Testis (tissue), 5 donors: Measurements from ENCODE around the gene MYO18A. TPM values are rescaled to one million over a fixed set of nuclear protein-coding genes. Genes with fewer than 3 reads are reported as not detected.
"Not testable (repeated sequence)": the region's sequence is repeated elsewhere in the genome, so short reads cannot be mapped to it uniquely, and the experiment has no call there.

ENCODE experiments used
- DNase-seq: peaks from one replicate; pipeline ENCODE4 v3.0.0-alpha.2; 2019
- H3K27ac ChIP-seq, 2 donors: fragments of 200-600 bp; sonication (generic); one replicate each; pipeline ENCODE4 v1.5.1; 2019
- H3K27me3 ChIP-seq: fragments of 200-600 bp; sonication (generic); one replicate; pipeline ENCODE4 v1.5.1; 2019
- H3K36me3 ChIP-seq: fragments of 200-600 bp; sonication (generic); one replicate; pipeline ENCODE4 v1.5.1; 2017; ENCODE audit warnings: low read depth; ENCODE audit errors: missing control alignments
- H3K4me1 ChIP-seq: fragments of 200-600 bp; sonication (generic); one replicate; pipeline ENCODE4 v1.5.1; 2019
- H3K4me3 ChIP-seq, 2 donors: fragments of 200-600 bp; sonication (generic); one replicate each; pipeline ENCODE4 v1.5.1; 2017 to 2019
- H3K9me3 ChIP-seq: fragments of 200-600 bp; sonication (generic); one replicate; pipeline ENCODE4 v1.5.1; 2017
- POLR2A ChIP-seq: fragments of 450-650 bp; IDR thresholded peaks from one replicate; pipeline ENCODE4 v1.6.1; 2017; ENCODE audit warnings: antibody characterized with exemption, mild to moderate bottlenecking, moderate library complexity
- WGBS, 2 donors: methylation state at CpG; one replicate each; pipeline ENCODE4 v1.1.5; 2018; 5-methylcytosine and 5-hydroxymethylcytosine counted together
- intact Hi-C: fragments of 100-400 bp; cut with DNase I; formaldehyde crosslinking; loops from one replicate; pipeline ENCODE4 v1.15.1; 2023; ENCODE audit warnings: low total_unique reads
- long read RNA-seq, 2 donors: transcript quantifications; one replicate each; lab custom pipeline, GENCODE V29; 2026
- polyA plus RNA-seq: library from polyadenylated mRNA; stranded (reverse); fragments of 350-450 nt; fragmentation: Illumina TruSeq; extraction: RNeasy Lipid Tissue Mini Kit (QIAGEN cat#74804); gene quantifications from one replicate; pipeline ENCODE4 v1.2.3, GENCODE V29; 2014; ENCODE audit warnings: low read depth, low replicate concordance; ENCODE audit not compliant: insufficient read depth
- total RNA-seq, 2 donors: library from RNA; depleted of rRNA; stranded (reverse); fragments of >200 nt; gene quantifications; one replicate each; pipeline ENCODE4 v1.2.3, GENCODE V29; 2016
- TF ChIP-seq, protein P1 (sequence below), 3 experiments: fragments of 450-650 bp in 2 of 3; fragments of 200-600 bp in 1 of 3; sonication (generic) in 1 of 3; IDR thresholded peaks; one replicate each; pipeline ENCODE4 v1.5.1; 2016 to 2019; ENCODE audit warnings: antibody characterized with exemption in 3 of 3, mild to moderate bottlenecking in 2 of 3, moderate library complexity in 1 of 3

MYO18A gene
- total RNA-seq (100 to 1,000 TPM in 1 of 2 donors, 10 to 100 TPM in 1; 91.1 to 154 TPM), polyA plus RNA-seq (89.1 TPM)
- long read RNA-seq, donor 1, partial matches to known transcripts = 5 of 5 reads
- long read RNA-seq, donor 1, other reads (novel, unspliced or antisense) = 0 of 5 reads
- long read RNA-seq, donor 2 = 0 reads

GRCh38 chr17:29180034-29180787, at the start of gene MYO18A:
MYO18A (minus strand) TSS chr17:29180398; CDS start chr17:29166940, 13,458 bp downstream.
- no peak for TF ChIP-seq POLR2A
- TF ChIP-seq, protein P1, sequence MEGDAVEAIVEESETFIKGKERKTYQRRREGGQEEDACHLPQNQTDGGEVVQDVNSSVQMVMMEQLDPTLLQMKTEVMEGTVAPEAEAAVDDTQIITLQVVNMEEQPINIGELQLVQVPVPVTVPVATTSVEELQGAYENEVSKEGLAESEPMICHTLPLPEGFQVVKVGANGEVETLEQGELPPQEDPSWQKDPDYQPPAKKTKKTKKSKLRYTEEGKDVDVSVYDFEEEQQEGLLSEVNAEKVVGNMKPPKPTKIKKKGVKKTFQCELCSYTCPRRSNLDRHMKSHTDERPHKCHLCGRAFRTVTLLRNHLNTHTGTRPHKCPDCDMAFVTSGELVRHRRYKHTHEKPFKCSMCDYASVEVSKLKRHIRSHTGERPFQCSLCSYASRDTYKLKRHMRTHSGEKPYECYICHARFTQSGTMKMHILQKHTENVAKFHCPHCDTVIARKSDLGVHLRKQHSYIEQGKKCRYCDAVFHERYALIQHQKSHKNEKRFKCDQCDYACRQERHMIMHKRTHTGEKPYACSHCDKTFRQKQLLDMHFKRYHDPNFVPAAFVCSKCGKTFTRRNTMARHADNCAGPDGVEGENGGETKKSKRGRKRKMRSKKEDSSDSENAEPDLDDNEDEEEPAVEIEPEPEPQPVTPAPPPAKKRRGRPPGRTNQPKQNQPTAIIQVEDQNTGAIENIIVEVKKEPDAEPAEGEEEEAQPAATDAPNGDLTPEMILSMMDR (IDR thresholded peaks at IDR 0.05) = peak; percentile 88 to 92 (median 88)
- Histone ChIP-seq H3K4me3 (peak within 1 kb of the TSS; percentile 63 to 71), H3K27ac (peak within 1 kb of the TSS; percentile 75 to 81), H3K9me3 (no peaks in the 10 kb centered on the region), H3K4me1 (peaks cover 40% of the 10 kb centered on the region), H3K27me3 (no peaks in the 10 kb centered on the region), H3K36me3 (no peaks in the 10 kb centered on the region)
- WGBS, 2 donors = 1% methylated on average over 27 of the region's 76 CpGs; no CpG with 5 or more reads in 1 of the 2 donors
- intact Hi-C loops = no loop called here
- DNase-seq = peak; percentile 77

- Histone ChIP-seq H3K4me1 (no peaks in the 10 kb centered on the region), H3K27me3 (no peaks in the 10 kb centered on the region), H3K4me3 (no peak overlapping the region), H3K36me3 (no peaks in the 10 kb centered on the region), H3K27ac (no peak overlapping the region), H3K9me3 (no peaks in the 10 kb centered on the region)
- DNase-seq = no peak
- TF ChIP-seq, protein P1 (IDR thresholded peaks at IDR 0.05) = no peak
- TF ChIP-seq POLR2A = no peak
- intact Hi-C loops = no loop called here
Observed at GRCh38 chr17:29225396-29225795, 45.2 kb upstream of the MYO18A start.

GRCh38 chr17:29221338-29221737, 41.1 kb upstream of the MYO18A start:
- DNase-seq, H3K4me1 ChIP-seq, H3K27me3 ChIP-seq, H3K9me3 ChIP-seq, H3K36me3 ChIP-seq, H3K27ac ChIP-seq, intact Hi-C loops, H3K4me3 ChIP-seq: not testable (repeated sequence)
- 93 to 97% methylated on average over 11 of the region's 11 CpGs for WGBS, 2 donors

DNA sequence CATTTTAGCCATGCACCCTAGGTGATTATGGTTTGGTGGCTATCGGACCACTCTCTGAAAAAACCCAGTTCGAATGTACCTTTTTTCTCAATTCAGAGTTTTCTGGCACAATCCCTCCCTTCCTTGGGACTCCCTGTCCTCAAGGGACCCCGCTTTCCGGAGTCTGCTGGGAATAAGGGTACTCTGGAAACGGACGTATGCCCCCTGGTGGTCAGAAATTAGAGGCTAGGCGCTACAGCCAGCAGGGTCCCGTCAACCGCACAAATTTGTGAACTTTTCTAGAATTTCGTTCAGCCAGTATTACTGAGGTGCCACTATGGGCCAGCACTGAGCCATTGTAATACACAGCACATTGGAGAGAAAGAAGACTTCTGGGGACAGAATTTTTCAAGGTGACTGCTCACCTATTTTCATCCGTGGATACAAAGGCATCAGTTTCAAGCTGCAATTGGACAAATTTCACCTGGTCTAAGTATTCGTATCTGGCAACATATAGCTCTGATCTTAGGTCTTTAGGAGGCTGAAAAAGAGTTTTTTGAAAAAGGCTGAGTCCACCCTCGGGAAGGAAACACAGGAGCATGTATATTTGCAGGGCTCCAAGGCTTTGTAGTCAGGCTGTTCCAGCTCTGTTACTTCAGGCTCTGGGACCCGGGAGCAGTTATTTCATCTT, 39.3 kb upstream of the MYO18A start:
- 7 to 9% methylated on average over 14 of the region's 14 CpGs for WGBS, 2 donors

DNA sequence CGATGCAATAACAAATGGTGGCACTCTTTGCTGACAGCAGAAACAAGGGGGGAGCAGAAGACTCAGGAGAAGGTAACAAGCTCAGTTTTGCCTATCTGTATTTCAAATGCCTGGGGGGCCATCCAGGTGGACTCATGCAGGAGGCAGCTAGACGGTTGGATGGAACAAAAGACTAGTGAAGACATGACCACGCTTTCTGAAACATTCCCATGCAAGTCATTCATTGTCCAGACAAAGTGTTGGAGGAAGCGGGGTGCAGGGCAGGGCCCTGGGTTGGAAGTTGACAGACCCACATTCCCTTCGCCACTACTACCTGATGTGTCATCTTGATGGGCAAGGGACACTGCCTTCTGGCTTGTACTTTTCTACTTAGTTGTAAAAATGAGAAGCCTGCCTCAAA, 36.7 kb upstream of the MYO18A start:
- H3K9me3 ChIP-seq = no peaks in the 10 kb centered on the region
- 89 to 95% methylated on average over 5 of the region's 5 CpGs for WGBS, 2 donors
- H3K4me1 ChIP-seq = peaks cover 5% of the 10 kb centered on the region
- H3K27ac ChIP-seq = no peak overlapping the region
- intact Hi-C loops = no loop called here
- no peak overlapping the region for H3K4me3 ChIP-seq
- TF ChIP-seq POLR2A = no peak
- TF ChIP-seq, protein P1 (IDR thresholded peaks at IDR 0.05) = no peak
- H3K27me3 ChIP-seq = no peaks in the 10 kb centered on the region
- no peak for DNase-seq
- no peaks in the 10 kb centered on the region for H3K36me3 ChIP-seq

More for the DNA sequence above, 39.3 kb upstream of the MYO18A start:
- TF ChIP-seq, protein P1 (IDR thresholded peaks at IDR 0.05) = peak; percentile 94 to 98 (median 94)
- no peak for TF ChIP-seq POLR2A
- Histone ChIP-seq H3K4me3 (no peak overlapping the region), H3K9me3 (no peaks in the 10 kb centered on the region), H3K4me1 (peaks cover 5% of the 10 kb centered on the region), H3K27me3 (no peaks in the 10 kb centered on the region), H3K27ac (no peak overlapping the region), H3K36me3 (no peaks in the 10 kb centered on the region)
- intact Hi-C loops = no loop called here
- DNase-seq = peak; percentile 91
